ENCODE measurements around the gene FARP1. TPM values are rescaled to one million over a fixed set of nuclear protein-coding genes. Genes with fewer than 3 reads are reported as not detected.
"Not testable (repeated sequence)": the region's sequence is repeated elsewhere in the genome, so short reads cannot be mapped to it uniquely, and the experiment has no call there.

The FARP1 gene
- total RNA-seq, 2 experiments from 2014 or later = 0.21 to 0.48 TPM

- Mint-ChIP-seq H3K4me3 (no peak overlapping the region), H3K36me3 (no peaks in the 10 kb centered on the region), H3K4me1 (no peaks in the 10 kb centered on the region), H3K27me3 (no peaks in the 10 kb centered on the region), H3K27ac (no peak overlapping the region), H3K9me3 (no peaks in the 10 kb centered on the region)
- DNase-seq = no peak
Observed at GRCh38 chr13:98261165-98261702, 118.3 kb downstream of the FARP1 start.

- Mint-ChIP-seq H3K27me3 (peaks cover under 1% of the 10 kb centered on the region), H3K9me3 (no peaks in the 10 kb centered on the region), H3K27ac (no peak overlapping the region), H3K36me3 (no peaks in the 10 kb centered on the region), H3K4me1 (no peaks in the 10 kb centered on the region), H3K4me3 (no peak overlapping the region)
- no peak for DNase-seq
Observed at GRCh38 chr13:98262292-98262691, 119.4 kb downstream of the FARP1 start.

GRCh38 chr13:98263841-98264240, 120.9 kb downstream of the FARP1 start:
- DNase-seq = no peak
- Mint-ChIP-seq H3K4me1 (no peaks in the 10 kb centered on the region), H3K36me3 (no peaks in the 10 kb centered on the region), H3K27ac (no peak overlapping the region), H3K9me3 (no peaks in the 10 kb centered on the region), H3K27me3 (peaks cover 4% of the 10 kb centered on the region), H3K4me3 (no peak overlapping the region)

- Mint-ChIP-seq H3K27me3 (peaks cover 4% of the 10 kb centered on the region), H3K4me3 (no peak overlapping the region), H3K27ac (no peak overlapping the region), H3K4me1 (no peaks in the 10 kb centered on the region), H3K9me3 (no peaks in the 10 kb centered on the region), H3K36me3 (no peaks in the 10 kb centered on the region)
- no peak for DNase-seq
Observed at GRCh38 chr13:98264877-98265276, 122.0 kb downstream of the FARP1 start.

- DNase-seq = no peak
- Mint-ChIP-seq H3K4me1 (no peaks in the 10 kb centered on the region), H3K36me3 (no peaks in the 10 kb centered on the region), H3K4me3 (no peak overlapping the region), H3K27me3 (peaks cover 4% of the 10 kb centered on the region), H3K27ac (no peak overlapping the region), H3K9me3 (no peaks in the 10 kb centered on the region)
Observed at GRCh38 chr13:98265692-98266551, 123.0 kb downstream of the FARP1 start.

- H3K27ac Mint-ChIP-seq = no peak overlapping the region
- H3K4me1 Mint-ChIP-seq = no peaks in the 10 kb centered on the region
- H3K4me3 Mint-ChIP-seq = no peak overlapping the region
- no peak for DNase-seq
- H3K27me3 Mint-ChIP-seq = peaks cover 4% of the 10 kb centered on the region
- H3K36me3 Mint-ChIP-seq = no peaks in the 10 kb centered on the region
- no peaks in the 10 kb centered on the region for H3K9me3 Mint-ChIP-seq
Observed at GRCh38 chr13:98267080-98267912, 124.4 kb downstream of the FARP1 start.

- DNase-seq = no peak
- no peaks in the 10 kb centered on the region for H3K9me3 Mint-ChIP-seq
- H3K27ac Mint-ChIP-seq = no peak overlapping the region
- no peak overlapping the region for H3K4me3 Mint-ChIP-seq
- no peaks in the 10 kb centered on the region for H3K4me1 Mint-ChIP-seq
- H3K36me3 Mint-ChIP-seq = no peaks in the 10 kb centered on the region
- peaks cover 4% of the 10 kb centered on the region for H3K27me3 Mint-ChIP-seq
Observed at GRCh38 chr13:98269386-98269785, 126.5 kb downstream of the FARP1 start.

- peaks cover 4% of the 10 kb centered on the region for H3K27me3 Mint-ChIP-seq
- no peaks in the 10 kb centered on the region for H3K36me3 Mint-ChIP-seq
- no peaks in the 10 kb centered on the region for H3K9me3 Mint-ChIP-seq
- no peak overlapping the region for H3K27ac Mint-ChIP-seq
- H3K4me3 Mint-ChIP-seq = no peak overlapping the region
- H3K4me1 Mint-ChIP-seq = no peaks in the 10 kb centered on the region
- no peak for DNase-seq
Observed at GRCh38 chr13:98270819-98271218, 127.9 kb downstream of the FARP1 start.

- not testable (repeated sequence) for H3K9me3 Mint-ChIP-seq, DNase-seq, H3K4me3 Mint-ChIP-seq, H3K27me3 Mint-ChIP-seq, H3K4me1 Mint-ChIP-seq, H3K27ac Mint-ChIP-seq, H3K36me3 Mint-ChIP-seq
Observed at GRCh38 chr13:98271646-98272045, 128.8 kb downstream of the FARP1 start.

- Mint-ChIP-seq H3K4me1 (no peaks in the 10 kb centered on the region), H3K27ac (no peak overlapping the region), H3K27me3 (peaks cover under 1% of the 10 kb centered on the region), H3K4me3 (no peak overlapping the region), H3K9me3 (no peaks in the 10 kb centered on the region), H3K36me3 (no peaks in the 10 kb centered on the region)
- DNase-seq = no peak
Observed at GRCh38 chr13:98272549-98272948, 129.7 kb downstream of the FARP1 start.

GRCh38 chr13:98273067-98273823, 130.4 kb downstream of the FARP1 start:
- H3K27ac Mint-ChIP-seq = no peak overlapping the region
- no peaks in the 10 kb centered on the region for H3K36me3 Mint-ChIP-seq
- no peak overlapping the region for H3K4me3 Mint-ChIP-seq
- no peaks in the 10 kb centered on the region for H3K27me3 Mint-ChIP-seq
- H3K4me1 Mint-ChIP-seq = no peaks in the 10 kb centered on the region
- no peaks in the 10 kb centered on the region for H3K9me3 Mint-ChIP-seq
- no peak for DNase-seq

GRCh38 chr13:98273824-98274742, 131.2 kb downstream of the FARP1 start:
- H3K27ac Mint-ChIP-seq = no peak overlapping the region
- H3K36me3 Mint-ChIP-seq = no peaks in the 10 kb centered on the region
- H3K27me3 Mint-ChIP-seq = no peaks in the 10 kb centered on the region
- no peaks in the 10 kb centered on the region for H3K9me3 Mint-ChIP-seq
- DNase-seq = no peak
- no peak overlapping the region for H3K4me3 Mint-ChIP-seq
- no peaks in the 10 kb centered on the region for H3K4me1 Mint-ChIP-seq

- Mint-ChIP-seq H3K4me3 (no peak overlapping the region), H3K36me3 (no peaks in the 10 kb centered on the region), H3K4me1 (peaks cover 2% of the 10 kb centered on the region), H3K27ac (no peak overlapping the region), H3K9me3 (no peaks in the 10 kb centered on the region), H3K27me3 (no peaks in the 10 kb centered on the region)
- no peak for DNase-seq
Observed at GRCh38 chr13:98274921-98275487, 132.1 kb downstream of the FARP1 start.

Data from activated naive CD8-positive, alpha-beta T cell treated with anti-CD3 and anti-CD28 coated beads for 36 hours (primary cell).